ENCODE results near the gene CBFA2T2.
"Not testable (repeated sequence)": the region's sequence is repeated elsewhere in the genome, so short reads cannot be mapped to it uniquely, and the experiment has no call there.

The CBFA2T2 gene

DNA sequence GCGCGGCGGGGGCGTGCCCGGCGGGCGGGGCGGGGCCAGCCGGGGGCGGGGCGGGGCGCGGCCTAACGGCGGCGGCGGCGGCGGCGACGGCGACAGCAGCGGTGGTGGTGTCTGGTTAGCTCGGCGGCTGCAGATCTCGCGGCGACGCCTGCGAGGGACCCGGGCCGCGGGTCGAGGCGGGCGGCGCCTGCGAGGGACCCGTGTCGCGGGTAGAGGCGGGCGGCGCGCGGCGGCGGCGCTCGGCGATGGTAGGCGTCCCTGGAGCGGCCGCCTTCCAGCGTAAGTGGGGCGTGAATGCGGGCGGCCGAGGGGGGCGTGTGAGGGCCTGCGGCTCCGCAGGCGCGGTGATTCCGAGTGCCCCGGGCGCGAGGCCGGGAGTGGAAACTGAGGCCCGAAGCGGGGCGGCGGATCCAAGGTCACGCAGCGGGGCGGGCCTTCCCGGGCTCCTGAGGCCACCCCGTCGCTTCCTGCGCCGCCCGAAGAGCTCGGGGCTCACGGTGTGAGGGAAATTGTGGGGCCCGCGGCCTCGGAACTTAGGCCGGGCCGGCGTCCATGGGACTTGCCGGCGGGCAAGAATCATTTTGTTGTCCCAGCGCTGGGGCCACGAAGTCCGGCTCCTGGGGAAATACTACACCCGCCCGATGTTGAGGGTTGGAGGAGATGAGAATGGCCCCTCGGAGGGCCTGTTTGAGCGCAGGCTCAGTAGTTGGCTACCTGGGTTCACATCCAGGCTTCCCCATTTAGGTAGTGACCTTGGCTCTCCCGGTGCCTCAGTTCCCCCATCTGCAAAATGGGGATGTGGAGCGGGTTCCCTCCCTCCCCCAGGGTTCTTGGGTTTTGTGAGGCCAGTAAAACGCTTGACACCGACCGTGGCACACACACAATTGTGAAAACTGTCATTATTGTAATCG, at the start of gene CBFA2T2:
Gene CBFA2T2, plus strand, starts transcription at position 74 of the 911 bp plus-strand sequence. Its CDS starts 172 bp downstream, at position 246.
- DNase-seq: no peak

DNA sequence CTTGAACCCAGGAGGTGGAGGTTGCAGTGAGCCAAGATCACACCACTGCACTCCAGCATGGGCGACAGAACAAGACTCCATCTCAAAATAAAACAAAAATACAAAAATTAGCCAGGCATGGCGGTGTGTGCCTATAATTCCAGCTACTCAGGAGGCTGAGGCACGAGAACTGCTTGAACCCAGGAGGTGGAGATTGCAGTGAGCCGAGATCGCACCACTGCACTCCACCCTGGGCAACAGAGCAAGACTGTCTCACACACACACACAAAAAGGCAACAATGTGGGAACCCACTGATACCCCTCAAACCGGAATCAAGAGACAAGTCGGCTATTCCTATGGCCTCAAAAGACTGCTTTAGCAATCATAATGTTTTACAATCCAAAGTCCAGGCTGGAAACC, 49.3 kb upstream of the CBFA2T2 start:
- DNase-seq: not testable (repeated sequence)

DNA sequence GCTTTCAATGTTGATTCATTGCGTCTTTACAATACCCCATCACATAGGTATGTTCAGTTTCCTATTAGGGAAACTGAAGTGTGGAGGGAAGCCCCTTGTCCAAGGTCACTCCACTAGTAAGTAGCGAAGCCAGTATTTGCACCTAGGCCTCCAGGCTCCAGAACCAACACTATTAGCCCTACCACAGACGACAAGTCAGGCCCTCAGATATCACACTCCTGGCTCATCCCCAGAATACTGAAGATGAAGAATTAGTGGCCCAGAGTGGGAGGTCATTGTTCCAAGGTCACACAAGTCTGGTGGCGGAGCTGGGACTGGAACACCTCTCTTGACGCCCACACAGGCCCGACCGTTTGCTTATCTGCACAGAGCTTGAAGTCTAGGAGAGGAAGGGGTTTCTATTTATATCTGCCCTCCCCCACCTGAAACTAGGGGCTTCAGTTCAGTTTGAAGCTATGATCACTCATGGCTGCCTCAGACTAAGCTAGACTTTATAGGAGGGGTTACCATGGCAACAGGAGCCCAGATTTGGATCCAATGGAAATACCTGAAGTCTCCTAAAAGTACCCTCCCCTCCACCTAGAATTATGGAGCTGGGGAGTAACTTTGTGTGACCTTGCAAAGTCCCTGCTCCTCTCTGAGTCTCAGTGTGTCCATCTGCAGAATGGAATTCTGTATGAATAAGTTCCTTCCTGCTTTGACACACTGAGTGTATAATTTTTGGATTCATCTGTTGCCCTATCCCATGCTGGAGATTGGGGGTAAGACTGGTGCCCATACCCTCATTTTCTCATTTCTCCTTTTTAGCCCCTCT, 48.5 kb upstream of the CBFA2T2 start:
- DNase-seq: no peak

DNA sequence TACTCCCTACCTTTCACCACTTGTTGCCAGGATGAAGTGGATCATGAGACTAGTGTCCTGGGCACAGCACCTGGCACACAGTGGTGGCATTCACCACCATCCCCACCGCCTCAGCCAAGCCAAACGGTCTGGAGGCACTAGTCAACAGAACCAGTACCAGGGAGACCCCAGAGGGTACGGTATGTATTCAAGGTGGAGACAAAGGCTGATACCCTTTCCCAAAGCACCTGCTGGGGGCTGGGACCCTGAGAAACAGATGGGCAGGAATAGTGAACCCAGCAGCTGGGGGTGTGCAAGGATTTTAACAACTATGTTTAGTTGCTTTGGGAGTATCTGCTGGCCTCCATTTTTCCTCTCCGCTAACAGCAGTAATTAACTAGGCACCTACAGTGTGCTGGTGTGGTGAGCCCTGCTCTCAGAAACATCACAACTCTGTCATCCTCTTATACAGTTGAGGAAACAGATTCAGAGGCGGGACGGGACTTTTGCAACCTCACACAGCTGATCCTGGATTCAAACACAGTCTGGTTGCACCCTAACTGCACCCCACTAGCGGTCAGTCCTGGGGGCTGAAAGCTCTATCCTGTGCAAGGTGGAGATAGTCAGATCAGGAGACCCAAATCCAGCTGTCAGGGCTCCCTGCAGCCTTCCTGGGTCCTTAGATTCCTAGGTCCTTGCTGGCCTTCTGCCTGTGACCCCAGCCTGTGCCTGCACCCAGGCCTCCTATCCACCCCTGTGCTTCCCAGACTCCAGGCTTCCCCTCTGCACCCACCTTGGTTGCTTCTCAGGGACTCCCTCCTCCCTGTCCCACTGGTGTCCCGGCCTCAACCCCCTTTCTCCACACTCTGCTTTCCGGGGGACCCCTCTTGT, 47.5 kb upstream of the CBFA2T2 start:
- peak; percentile 19 for DNase-seq

DNA sequence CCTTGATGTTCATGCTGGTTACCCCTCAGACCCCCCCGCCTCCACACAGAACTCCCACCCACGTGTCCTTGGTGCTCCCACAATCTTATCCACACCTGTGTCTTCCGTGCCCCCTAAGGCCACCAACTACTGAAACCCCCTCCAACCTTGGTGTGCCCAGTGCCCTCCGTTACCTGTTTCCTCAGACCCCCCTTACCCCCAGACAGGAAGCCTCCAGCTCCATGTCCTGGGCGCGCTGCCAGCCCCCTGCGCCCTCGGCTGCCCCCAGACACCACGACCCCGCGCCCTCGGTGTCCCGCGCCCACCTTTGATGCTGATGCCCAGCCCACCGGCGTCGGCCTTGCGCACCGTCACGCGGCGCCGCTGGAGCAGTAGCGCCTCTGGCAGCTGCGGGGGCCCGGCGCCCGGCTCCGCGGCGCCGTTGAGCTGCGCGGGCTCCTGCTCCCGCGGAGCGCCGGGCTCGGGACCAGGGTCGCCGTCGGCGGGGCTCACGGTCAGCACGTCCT, 46.8 kb upstream of the CBFA2T2 start:
- no peak for DNase-seq

DNA sequence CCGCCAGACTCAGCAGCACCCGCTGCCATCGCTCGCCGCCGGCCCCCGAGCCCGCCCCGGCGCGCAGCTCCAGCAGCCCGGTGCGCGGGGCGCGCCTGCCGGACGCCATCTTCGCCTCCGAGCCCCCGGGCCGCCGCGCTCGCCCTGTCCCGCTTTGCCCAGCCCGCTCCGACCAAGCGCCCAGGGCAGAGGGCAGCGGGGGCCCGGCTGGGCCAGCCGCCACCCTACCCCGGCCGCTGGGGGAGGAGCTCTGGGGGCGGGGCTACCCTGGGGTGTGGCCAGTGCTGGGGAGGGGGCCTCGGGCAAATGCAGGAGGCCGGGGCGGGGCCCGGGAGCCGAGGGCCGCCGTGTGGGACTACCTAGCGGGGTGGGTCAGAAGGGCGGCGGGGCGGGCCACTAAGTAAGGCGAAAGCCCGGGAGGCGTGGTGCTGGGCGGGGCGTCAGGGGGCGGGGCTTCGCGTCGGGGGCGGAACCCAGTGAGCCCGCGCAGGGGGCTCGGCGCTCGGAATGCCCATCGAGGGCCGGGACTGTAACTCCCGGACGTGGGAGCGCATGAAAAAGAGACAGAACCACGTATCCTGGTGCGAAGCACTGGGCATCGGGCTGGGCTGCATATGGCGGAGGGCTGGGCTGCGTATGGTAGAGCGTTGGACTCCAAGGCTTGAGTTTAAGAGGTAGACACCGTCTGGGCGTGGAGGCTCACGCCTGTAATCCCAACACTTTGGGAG, 46.2 kb upstream of the CBFA2T2 start, which contains the start of gene SNTA1:
Gene SNTA1, minus strand, starts transcription at position 252 of the 728 bp plus-strand sequence. Its CDS starts 143 bp downstream, at position 109.
- peak; percentile 87 for DNase-seq

DNA sequence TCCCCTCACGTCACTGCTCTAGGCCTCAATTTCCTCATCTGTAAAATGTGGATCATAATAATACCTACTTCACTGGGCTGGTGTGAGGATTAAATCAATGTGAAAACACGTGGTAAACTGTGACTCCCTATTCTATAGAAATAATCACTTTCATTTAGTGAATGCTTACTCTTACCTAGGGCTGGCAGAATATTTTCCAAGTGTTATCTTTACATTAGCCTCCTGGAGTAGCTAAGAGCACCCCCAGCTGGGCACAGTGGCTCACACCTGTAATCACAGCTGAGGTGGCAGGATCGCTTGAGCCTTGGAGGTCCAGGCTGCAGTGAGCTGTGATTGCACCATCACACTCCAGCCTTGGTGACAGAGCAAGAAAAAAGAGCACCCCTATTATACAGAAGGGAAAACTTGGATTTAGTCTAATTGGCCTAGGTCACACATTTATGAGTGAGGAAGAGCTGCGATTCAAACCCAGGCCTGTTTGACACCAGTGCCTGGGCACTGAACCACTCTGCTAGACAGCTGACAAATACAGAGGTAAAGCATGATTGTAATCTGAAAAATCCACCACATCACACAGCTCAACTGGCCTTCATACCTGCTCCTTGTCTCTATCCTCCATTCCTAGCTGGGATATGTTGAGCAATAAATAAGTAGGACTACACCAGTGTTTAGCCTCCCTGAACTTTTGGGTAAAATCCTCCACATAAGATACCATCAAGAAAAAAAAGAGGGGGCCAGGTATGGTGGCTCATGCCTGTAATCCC, 44.9 kb upstream of the CBFA2T2 start:
- peak; percentile 36 for DNase-seq

DNA sequence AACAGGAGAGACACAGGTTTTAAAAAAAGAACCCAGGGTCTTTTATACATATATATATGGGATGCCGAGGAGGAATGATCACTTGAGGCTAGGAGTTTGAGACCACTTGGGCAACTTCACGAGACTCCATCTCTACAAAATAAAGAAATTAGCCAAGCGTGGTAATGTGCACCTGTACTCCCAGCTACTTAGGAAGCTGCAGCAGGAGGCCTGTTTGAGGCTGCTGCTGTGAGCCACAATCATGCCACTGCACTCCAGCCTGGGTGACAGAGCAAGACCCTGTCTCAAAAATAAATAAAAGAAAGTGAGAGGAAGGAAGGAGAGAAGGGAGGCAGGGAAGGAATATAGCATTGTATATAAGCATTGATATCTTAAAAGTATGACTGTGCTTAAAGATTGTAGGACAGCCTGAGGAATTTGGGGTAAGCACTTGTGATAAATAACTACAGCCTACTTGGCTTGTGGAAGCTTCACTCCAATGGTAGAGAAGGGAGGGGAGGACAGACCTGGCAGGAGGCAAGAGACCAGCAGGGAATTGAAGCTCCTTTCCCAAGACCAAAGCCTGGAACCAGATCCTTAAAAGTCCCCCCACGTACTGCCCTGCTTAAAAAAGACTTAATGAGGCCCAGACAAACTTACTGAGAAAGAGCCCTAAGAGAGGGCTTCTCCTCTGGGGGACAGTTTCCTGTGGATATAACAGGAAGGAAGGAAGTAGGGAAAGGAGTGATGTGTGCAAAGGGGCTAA, 43.8 kb upstream of the CBFA2T2 start:
- DNase-seq: no peak

DNA sequence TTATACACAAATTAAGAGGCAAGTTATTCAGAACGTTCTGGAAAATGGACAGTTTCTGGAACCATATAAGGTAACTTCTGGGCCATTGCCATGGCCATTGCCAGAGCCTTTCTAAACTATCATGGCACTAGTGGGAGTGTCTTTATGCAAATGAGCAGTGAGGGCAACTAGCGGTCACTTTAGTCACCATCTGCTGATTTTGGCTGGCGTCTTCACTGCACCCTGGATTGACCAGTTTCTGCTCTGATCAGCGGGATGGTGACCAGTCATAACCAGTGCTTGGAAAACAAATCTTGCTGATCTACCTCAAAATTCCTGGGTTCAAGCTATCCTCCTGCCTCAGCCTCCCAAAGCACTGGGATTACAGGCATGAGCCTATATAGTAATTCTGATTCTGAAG, 39.0 kb upstream of the CBFA2T2 start:
- no peak for DNase-seq

DNA sequence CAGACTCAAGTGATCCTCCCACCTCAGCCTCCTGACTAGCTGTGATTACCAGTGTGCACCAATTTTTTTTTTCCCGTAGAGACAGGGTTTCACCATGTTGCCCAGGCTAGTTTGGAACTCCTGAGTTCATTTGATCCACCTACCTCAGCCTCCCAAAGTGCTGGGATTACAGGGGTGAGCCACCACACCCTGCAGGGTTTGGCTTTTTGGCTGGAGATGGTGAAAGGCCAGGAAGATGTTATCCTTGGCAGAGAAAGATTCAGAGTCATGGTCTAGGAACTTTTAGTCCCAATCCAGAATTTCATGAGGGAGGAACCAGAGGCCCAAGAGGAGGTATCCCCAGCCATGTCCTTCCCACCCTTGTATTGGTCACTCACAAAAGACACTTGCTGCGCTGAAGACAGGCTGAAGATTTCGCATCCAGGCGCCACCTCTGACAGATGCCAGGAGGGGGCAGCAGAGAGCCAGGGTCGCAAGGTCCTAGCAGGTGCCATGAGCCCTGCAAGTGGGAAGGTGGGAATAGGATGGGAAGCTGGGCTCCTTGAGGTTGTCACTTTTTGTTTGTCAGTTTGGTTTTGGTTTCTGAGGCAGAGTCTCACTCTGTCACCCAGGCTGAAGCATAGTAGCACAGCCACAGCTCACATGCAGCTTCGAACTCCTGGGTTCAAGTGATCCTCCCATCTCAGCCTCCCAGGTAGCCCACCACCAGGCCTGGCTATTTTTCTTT, 32.8 kb upstream of the CBFA2T2 start:
- peak; percentile 82 for DNase-seq

DNA sequence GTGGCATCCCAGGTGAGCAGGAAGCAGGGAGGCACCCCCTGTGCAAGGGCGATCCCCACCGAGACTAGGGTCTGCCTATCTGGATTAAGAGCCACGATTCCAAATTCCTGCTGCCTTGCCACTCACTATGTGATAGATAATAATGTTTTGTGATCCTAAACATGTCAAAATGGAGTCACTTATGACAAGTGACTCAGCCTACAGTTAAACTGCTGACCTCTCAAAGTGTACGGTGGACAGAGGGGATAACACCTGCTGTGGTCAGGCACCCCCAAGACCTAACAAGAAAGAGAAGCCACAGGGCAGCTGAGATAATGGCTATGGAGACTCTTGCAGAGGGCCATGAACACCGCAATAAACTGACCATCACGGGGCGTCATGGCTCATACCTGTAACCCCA, 30.3 kb upstream of the CBFA2T2 start:
- no peak for DNase-seq

DNA sequence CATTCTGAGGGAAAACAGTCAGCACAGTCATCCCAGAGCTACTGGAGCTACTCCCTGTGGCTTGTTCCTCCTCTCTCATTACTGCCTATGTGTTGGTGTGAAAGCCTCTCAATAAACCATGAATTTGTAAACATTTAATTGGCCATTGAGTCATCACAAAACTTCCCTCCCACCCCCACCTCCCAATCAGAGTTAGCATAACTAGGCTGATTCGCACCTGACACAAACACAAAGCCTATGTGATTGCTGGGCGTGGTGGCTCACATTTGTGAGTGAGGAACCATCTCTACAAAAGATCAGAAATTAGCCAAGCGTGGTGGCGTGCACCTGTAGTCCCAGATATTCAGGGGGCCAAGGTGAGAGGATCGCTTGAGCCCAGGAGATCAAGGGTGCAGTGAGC, 29.2 kb upstream of the CBFA2T2 start:
- no peak for DNase-seq

DNA sequence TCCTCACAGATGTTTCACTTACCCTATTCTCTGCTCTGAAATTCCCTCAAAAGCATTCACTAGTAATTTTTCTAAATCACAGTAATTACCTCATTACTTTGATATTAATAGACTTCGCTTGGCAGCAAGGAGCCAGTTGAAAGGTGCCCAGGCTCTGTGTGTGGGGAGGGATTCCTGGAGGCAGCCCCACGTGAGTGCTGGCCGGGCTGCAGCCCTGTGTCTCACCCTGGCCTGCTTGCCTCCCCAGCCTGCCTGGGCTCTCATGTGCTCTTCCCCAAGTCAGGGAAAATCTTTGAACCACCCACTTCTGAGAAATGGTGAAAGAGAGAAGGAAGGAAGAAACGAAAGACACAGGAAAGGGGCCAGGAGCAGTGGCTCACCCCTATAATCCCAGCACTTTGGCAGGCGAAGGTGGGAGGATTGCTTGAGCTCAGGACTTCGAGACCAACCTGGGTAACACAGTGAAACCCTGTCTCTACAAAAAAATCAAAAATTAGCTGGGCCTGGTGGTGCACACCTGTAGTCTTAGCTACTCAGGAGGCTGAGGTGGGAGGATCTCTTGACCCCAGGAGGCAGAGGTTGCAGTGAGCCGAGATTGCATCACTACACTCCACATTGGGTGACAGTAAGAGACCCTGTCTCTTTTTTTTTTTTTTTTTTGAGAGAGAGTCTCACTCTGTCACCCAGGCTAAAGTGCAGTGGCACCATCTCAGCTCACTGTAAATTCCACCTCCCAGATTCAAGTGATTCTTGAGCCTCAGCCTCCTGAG, 26.4 kb upstream of the CBFA2T2 start:
- no peak for DNase-seq

DNA sequence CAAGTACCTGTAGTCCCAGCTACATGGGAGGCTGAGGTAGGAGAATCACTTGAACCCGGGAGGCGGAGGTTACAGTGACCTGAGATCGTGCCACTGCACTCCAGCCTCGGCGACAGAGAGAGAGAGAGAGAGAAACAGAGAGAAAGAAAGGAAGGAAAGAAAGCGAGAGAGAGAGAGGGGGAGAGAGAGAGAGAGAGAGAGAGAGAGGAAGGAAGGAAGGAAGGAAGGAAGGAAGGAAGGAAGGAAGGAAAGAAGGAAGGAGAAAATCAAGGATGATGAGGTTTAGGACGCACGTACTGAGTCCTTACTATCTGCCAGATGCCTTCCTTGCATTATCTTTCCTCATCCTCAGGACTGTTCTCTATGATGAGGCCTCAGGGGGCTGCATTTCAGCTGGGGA, 25.1 kb upstream of the CBFA2T2 start:
- DNase-seq: not testable (repeated sequence)

DNA sequence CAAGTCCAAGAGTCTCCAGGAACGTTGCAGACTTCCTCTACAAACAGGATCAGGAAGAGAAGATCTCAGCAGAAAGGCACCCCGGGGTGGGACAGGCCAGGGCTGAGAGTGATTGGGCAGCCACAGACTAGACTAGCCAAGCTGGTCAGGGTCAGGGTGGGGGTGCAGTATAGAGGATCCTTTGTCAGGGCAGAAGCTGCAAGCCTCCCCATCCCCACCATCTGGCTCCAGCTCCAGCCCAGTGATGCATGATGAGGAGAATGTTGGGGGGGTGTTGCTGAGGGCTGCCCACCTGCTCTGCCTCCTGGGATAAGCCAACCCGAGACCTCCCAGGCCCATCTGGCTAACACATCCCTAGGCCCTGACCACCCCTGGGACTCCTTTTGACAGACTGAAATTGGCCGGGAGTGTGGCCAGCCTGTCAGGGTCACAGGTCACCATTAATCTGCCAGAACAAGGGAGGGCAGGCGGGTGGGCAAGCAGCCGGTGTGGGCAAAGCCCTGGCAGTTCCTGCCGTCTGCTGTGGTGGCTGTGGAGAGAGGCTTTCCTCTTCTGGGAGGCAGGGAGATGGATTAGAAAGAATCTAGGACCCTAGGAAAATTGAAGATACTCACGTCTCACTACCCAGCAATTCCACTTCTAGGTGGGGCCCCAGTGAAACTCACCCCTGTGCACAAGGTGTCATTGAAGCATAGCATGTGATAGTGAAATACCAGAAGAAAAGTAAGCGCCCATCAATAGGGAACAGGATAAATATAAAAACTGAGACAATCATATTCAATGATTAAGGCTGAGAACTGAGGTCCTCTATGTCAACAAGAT, 24.2 kb upstream of the CBFA2T2 start:
- DNase-seq: no peak

DNA sequence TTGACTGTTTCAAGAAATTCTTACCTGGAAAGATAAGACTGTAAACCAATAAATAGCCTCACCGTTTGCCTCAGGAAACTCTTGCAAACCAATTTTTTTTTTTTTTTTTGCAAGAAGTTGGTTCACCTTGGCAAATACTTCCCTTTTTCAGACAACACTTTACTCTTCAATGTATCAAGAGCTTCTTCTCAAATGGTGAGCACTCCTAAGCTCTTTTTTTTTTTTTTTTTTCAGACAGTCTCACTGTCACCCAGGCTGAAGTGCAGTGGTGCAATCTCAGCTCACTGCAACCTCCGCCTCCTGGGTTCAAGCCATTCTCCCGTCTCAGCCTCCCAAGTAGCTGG, 23.6 kb upstream of the CBFA2T2 start:
- no peak for DNase-seq

DNA sequence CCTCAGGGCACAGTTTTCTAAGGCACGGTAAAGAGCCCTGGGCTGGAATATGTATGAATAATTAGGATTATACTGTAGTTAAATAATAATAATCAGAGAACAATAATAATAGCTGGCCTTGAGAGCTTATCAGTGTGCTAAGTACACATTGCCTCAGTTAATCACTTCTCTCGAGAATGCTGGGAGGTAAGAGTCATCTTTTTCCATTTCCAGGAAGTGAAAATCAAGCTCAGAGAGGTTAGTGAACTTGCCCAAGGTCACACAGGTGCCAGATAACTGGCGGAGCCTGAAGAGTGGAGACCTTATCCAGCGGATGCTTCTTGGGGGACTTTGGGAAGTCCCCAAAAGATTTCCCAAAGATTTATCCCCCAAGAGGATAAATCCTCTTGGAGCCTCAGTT, 19.4 kb upstream of the CBFA2T2 start:
- DNase-seq: no peak

DNA sequence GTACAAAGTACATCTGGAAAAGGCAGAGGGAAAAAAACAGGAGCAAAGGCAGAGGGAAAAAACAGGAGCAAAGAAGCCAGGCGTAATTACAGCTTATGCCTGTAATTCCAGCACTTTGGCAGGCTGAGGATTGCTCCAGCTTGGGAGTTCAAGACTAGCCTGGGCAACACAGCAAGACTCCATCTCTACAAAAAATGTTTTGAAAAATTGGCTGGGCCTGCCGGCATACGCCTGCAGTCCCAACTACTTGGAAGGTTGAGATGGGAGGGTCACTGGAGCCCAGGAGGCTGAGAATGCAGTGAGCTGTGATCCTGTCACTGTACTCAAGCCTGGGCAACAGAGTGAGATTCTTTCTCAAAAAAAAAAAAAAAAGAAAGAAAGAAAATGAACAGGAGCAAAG, 19.0 kb upstream of the CBFA2T2 start:
- no peak for DNase-seq

All from activated T-cell treated with anti-CD3 and anti-CD28 coated beads, Interleukin-2, amount 50 U/mL, for 1 hour (primary cell).